Activated CD8-positive, alpha-beta memory T cell treated with anti-CD3 and anti-CD28 coated beads, Interleukin-2, amount 10 ng/mL, durations not matched to agents 7 days and 5 days (primary cell): ENCODE data around the gene S100B. TPM values are rescaled to one million over a fixed set of nuclear protein-coding genes. Genes with fewer than 3 reads are reported as not detected.
"Not testable (repeated sequence)": the region's sequence is repeated elsewhere in the genome, so short reads cannot be mapped to it uniquely, and the experiment has no call there.

Experiments
- ATAC-seq: fragments of 150-1000 bp; cut with Tn5 transposase; one replicate; pipeline ENCODE4 v1.10.0; 2021; ENCODE audit warnings: moderate library complexity
- CTCF ChIA-PET: fragments of 350-600 bp; sonication (Branson Sonifier 250); formaldehyde crosslinking; loops from one replicate; lab custom pipeline; 2021; ENCODE audit warnings: antibody characterized with exemption; lab: Charles Lee
- DNase-seq: peaks from one replicate; pipeline ENCODE4 v3.0.0-alpha.2; 2020
- H3K27ac Mint-ChIP-seq: one replicate; pipeline ENCODE4 v1.8.0; 2021; ENCODE audit warnings: mild to moderate bottlenecking, mixed read lengths
- H3K27me3 Mint-ChIP-seq: one replicate; pipeline ENCODE4 v1.8.0; 2021; ENCODE audit warnings: mixed read lengths
- H3K36me3 Mint-ChIP-seq: one replicate; pipeline ENCODE4 v1.8.0; 2021; ENCODE audit warnings: mild to moderate bottlenecking, mixed read lengths
- H3K4me1 Mint-ChIP-seq: one replicate; pipeline ENCODE4 v1.8.0; 2021; ENCODE audit warnings: mixed read lengths
- H3K4me3 Mint-ChIP-seq: one replicate; pipeline ENCODE4 v1.8.0; 2021; ENCODE audit warnings: mild to moderate bottlenecking, moderate library complexity, mixed read lengths
- H3K9me3 Mint-ChIP-seq: one replicate; pipeline ENCODE4 v1.8.0; 2022; ENCODE audit warnings: low read depth, mixed read lengths
- total RNA-seq, 2 experiments: library from RNA; stranded (reverse); gene quantifications; one replicate each; pipeline ENCODE4 v1.2.3, GENCODE V29; 2021

The S100B gene
- total RNA-seq, 2 experiments from 2014 or later: 0.77 to 1.5 TPM

- DNase-seq (no peak), ATAC-seq (no peak)
- peaks cover 52% of the 10 kb centered on the region for H3K36me3 Mint-ChIP-seq
- peaks cover 30% of the 10 kb centered on the region for H3K9me3 Mint-ChIP-seq
- H3K4me3 Mint-ChIP-seq: no peak overlapping the region
- peaks cover 2% of the 10 kb centered on the region for H3K27me3 Mint-ChIP-seq
- no peaks in the 10 kb centered on the region for H3K4me1 Mint-ChIP-seq
- CTCF ChIA-PET: interaction anchor here (1.0 to 1.2 kb wide), 2 partner anchors 10 to 13 kb away, joined by 3 read pairs; no protein-coding TSS in a partner anchor
- no peak overlapping the region for H3K27ac Mint-ChIP-seq
Observed at GRCh38 chr21:46581780-46582307, 23.0 kb downstream of the S100B start.

GRCh38 chr21:46579394-46579793, 25.5 kb downstream of the S100B start:
- ATAC-seq, H3K4me1 Mint-ChIP-seq, H3K27ac Mint-ChIP-seq, DNase-seq, H3K27me3 Mint-ChIP-seq, CTCF ChIA-PET, H3K4me3 Mint-ChIP-seq: not testable (repeated sequence)
- H3K36me3 Mint-ChIP-seq: peaks cover 52% of the 10 kb centered on the region
- H3K9me3 Mint-ChIP-seq: peaks cover 27% of the 10 kb centered on the region

GRCh38 chr21:46577786-46578185, 27.1 kb downstream of the S100B start:
- Mint-ChIP-seq H3K9me3 (peaks cover 25% of the 10 kb centered on the region), H3K36me3 (peaks cover 49% of the 10 kb centered on the region)
- H3K27ac Mint-ChIP-seq, ATAC-seq, H3K27me3 Mint-ChIP-seq, H3K4me1 Mint-ChIP-seq, CTCF ChIA-PET, H3K4me3 Mint-ChIP-seq, DNase-seq: not testable (repeated sequence)

- peaks cover 48% of the 10 kb centered on the region for H3K36me3 Mint-ChIP-seq
- DNase-seq: no peak
- ATAC-seq: no peak
- no peak overlapping the region for H3K4me3 Mint-ChIP-seq
- CTCF ChIA-PET: interaction anchor here (1.3 kb wide), 1 partner anchor 13 kb away, joined by 4 read pairs; no protein-coding TSS in a partner anchor
- peaks cover 14% of the 10 kb centered on the region for H3K9me3 Mint-ChIP-seq
- H3K27me3 Mint-ChIP-seq: no peaks in the 10 kb centered on the region
- no peaks in the 10 kb centered on the region for H3K4me1 Mint-ChIP-seq
- H3K27ac Mint-ChIP-seq: no peak overlapping the region
Observed at GRCh38 chr21:46572850-46573249, 32.0 kb downstream of the S100B start.

- Mint-ChIP-seq H3K27ac (no peak overlapping the region), H3K4me3 (no peak overlapping the region), H3K4me1 (no peaks in the 10 kb centered on the region), H3K27me3 (no peaks in the 10 kb centered on the region), H3K36me3 (peaks cover 52% of the 10 kb centered on the region), H3K9me3 (peaks cover 14% of the 10 kb centered on the region)
- DNase-seq (no peak), ATAC-seq (no peak)
- CTCF ChIA-PET: interaction anchor here (0.5 kb wide), 1 partner anchor 51 kb away, joined by 4 read pairs; no protein-coding TSS in a partner anchor
Observed at GRCh38 chr21:46570631-46571030, 34.3 kb downstream of the S100B start.

GRCh38 chr21:46570119-46570518, 34.8 kb downstream of the S100B start:
- Mint-ChIP-seq H3K36me3 (peaks cover 56% of the 10 kb centered on the region), H3K27ac (no peak overlapping the region), H3K4me3 (no peak overlapping the region), H3K4me1 (no peaks in the 10 kb centered on the region), H3K9me3 (peaks cover 14% of the 10 kb centered on the region), H3K27me3 (no peaks in the 10 kb centered on the region)
- CTCF ChIA-PET: no interaction called here
- DNase-seq (no peak), ATAC-seq (no peak)

GRCh38 chr21:46569081-46569480, 35.8 kb downstream of the S100B start:
- CTCF ChIA-PET: no interaction called here

GRCh38 chr21:46568562-46568961, 36.3 kb downstream of the S100B start:
- Mint-ChIP-seq H3K4me3 (no peak overlapping the region), H3K27me3 (no peaks in the 10 kb centered on the region), H3K27ac (no peak overlapping the region), H3K4me1 (no peaks in the 10 kb centered on the region), H3K36me3 (peaks cover 51% of the 10 kb centered on the region), H3K9me3 (peaks cover 14% of the 10 kb centered on the region)
- CTCF ChIA-PET: no interaction called here
- DNase-seq (no peak), ATAC-seq (no peak)

More at GRCh38 chr21:46569081-46569480, 35.8 kb downstream of the S100B start:
- Mint-ChIP-seq H3K27ac (no peak overlapping the region), H3K4me3 (no peak overlapping the region), H3K27me3 (no peaks in the 10 kb centered on the region), H3K36me3 (peaks cover 54% of the 10 kb centered on the region), H3K4me1 (no peaks in the 10 kb centered on the region), H3K9me3 (peaks cover 14% of the 10 kb centered on the region)
- ATAC-seq: no peak
- no peak for DNase-seq

- CTCF ChIA-PET: interaction anchor here (0.7 kb wide), 1 partner anchor 282 kb away, joined by 3 read pairs; no protein-coding TSS in a partner anchor
- H3K27me3 Mint-ChIP-seq: no peaks in the 10 kb centered on the region
- no peak overlapping the region for H3K27ac Mint-ChIP-seq
- H3K9me3 Mint-ChIP-seq: peaks cover 10% of the 10 kb centered on the region
- DNase-seq (no peak), ATAC-seq (no peak)
- no peak overlapping the region for H3K4me3 Mint-ChIP-seq
- no peaks in the 10 kb centered on the region for H3K4me1 Mint-ChIP-seq
- peaks cover 47% of the 10 kb centered on the region for H3K36me3 Mint-ChIP-seq
Observed at GRCh38 chr21:46567348-46567747, 37.5 kb downstream of the S100B start.

- peak; percentile 36 for DNase-seq
- Mint-ChIP-seq H3K9me3 (no peaks in the 10 kb centered on the region), H3K27ac (no peak overlapping the region), H3K27me3 (no peaks in the 10 kb centered on the region), H3K4me1 (peaks cover 21% of the 10 kb centered on the region), H3K36me3 (peaks cover 43% of the 10 kb centered on the region), H3K4me3 (no peak overlapping the region)
- CTCF ChIA-PET: no interaction called here
- no peak for ATAC-seq
Observed at GRCh38 chr21:46564391-46564790, 40.5 kb downstream of the S100B start.

GRCh38 chr21:46562964-46563607, 41.8 kb downstream of the S100B start:
- H3K36me3 Mint-ChIP-seq: peaks cover 36% of the 10 kb centered on the region

GRCh38 chr21:46562472-46562871, 42.4 kb downstream of the S100B start:
- Mint-ChIP-seq H3K4me3 (no peak overlapping the region), H3K36me3 (peaks cover 31% of the 10 kb centered on the region), H3K9me3 (no peaks in the 10 kb centered on the region), H3K4me1 (peaks cover 29% of the 10 kb centered on the region), H3K27me3 (no peaks in the 10 kb centered on the region), H3K27ac (peak overlapping the region; percentile 49)
- CTCF ChIA-PET: no interaction called here
- DNase-seq (peak; percentile 39), ATAC-seq (no peak)

More at GRCh38 chr21:46562964-46563607, 41.8 kb downstream of the S100B start:
- Mint-ChIP-seq H3K9me3 (no peaks in the 10 kb centered on the region), H3K4me3 (no peak overlapping the region), H3K27me3 (no peaks in the 10 kb centered on the region), H3K4me1 (peaks cover 29% of the 10 kb centered on the region), H3K27ac (no peak overlapping the region)
- DNase-seq: no peak
- no peak for ATAC-seq
- CTCF ChIA-PET: no interaction called here

GRCh38 chr21:46561445-46562090, 43.3 kb downstream of the S100B start:
- CTCF ChIA-PET: interaction anchor here (1.0 kb wide), 1 partner anchor 73 kb away, joined by 3 read pairs; the partner anchor contains the start of gene PRMT2
- no peak overlapping the region for H3K4me3 Mint-ChIP-seq
- no peaks in the 10 kb centered on the region for H3K27me3 Mint-ChIP-seq
- no peak overlapping the region for H3K27ac Mint-ChIP-seq
- peaks cover 29% of the 10 kb centered on the region for H3K4me1 Mint-ChIP-seq
- peaks cover 37% of the 10 kb centered on the region for H3K36me3 Mint-ChIP-seq
- peak; percentile 36 for DNase-seq
- no peaks in the 10 kb centered on the region for H3K9me3 Mint-ChIP-seq
- no peak for ATAC-seq
